Prostate gland (tissue), 2 donors: ENCODE results near the gene TM9SF2.

Source experiments
- CTCF ChIP-seq, 4 experiments: fragments of 200-600 bp in 2 of 4; fragments of 450-650 bp in 2 of 4; sonication (generic) in 2 of 4; IDR thresholded peaks; 1 replicate in 3 of 4; 2 replicates in 1 of 4; pipeline ENCODE4 v1.5.1; 2016 to 2019; ENCODE audit warnings: antibody characterized with exemption in 4 of 4, mild to moderate bottlenecking in 2 of 4, moderate library complexity in 2 of 4
- POLR2A ChIP-seq: fragments of 450-650 bp; IDR thresholded peaks from one replicate; pipeline ENCODE4 v1.6.1; 2016; ENCODE audit warnings: antibody characterized with exemption, mild to moderate bottlenecking
- POLR2AphosphoS5 ChIP-seq: sonication (generic); formaldehyde crosslinking; IDR thresholded peaks from one replicate; pipeline ENCODE4 v1.6.1; 2017; ENCODE audit warnings: antibody characterized with exemption

GRCh38 chr13:99553033-99553432 is 51.8 kb downstream of the TM9SF2 start:
- no peak for TF ChIP-seq CTCF (IDR thresholded peaks at IDR 0.05)
- TF ChIP-seq POLR2A: no peak
- TF ChIP-seq POLR2AphosphoS5: no peak
